GM23338 (cell line): ENCODE results near the gene EVC2. TPM values are rescaled to one million over a fixed set of nuclear protein-coding genes. Genes with fewer than 3 reads are reported as not detected.

Source experiments
- CREB1 ChIP-seq: fragments of 250-450 bp; sonication (Bioruptor Pico); IDR thresholded peaks from 2 replicates; pipeline ENCODE4 v1.5.0; 2020; ENCODE audit warnings: low read depth, mild to moderate bottlenecking, moderate library complexity
- CTCF ChIP-seq, 2 experiments: fragments of 200-600 bp in 1 of 2; sonication (generic) in 1 of 2; conservative IDR thresholded peaks; 2 replicates each; pipeline versions ENCODE4 v1.5.1 to v1.6.1; 2016 to 2017; ENCODE audit warnings: antibody characterized with exemption in 2 of 2, low read depth in 2 of 2, mild to moderate bottlenecking in 2 of 2, moderate library complexity in 1 of 2
- POLR2AphosphoS5 ChIP-seq: IDR thresholded peaks from 2 replicates; pipeline ENCODE4 v1.6.1; 2016; ENCODE audit warnings: antibody characterized with exemption, low read depth
- REST ChIP-seq: IDR thresholded peaks from one replicate; pipeline ENCODE4 v1.6.1; 2018; ENCODE audit warnings: antibody characterized with exemption; ENCODE audit not compliant: unreplicated experiment
- STAT1 ChIP-seq: IDR thresholded peaks from one replicate; pipeline ENCODE4 v1.6.1; 2016; ENCODE audit warnings: antibody characterized with exemption; ENCODE audit not compliant: unreplicated experiment
- ZNF331 ChIP-seq: fragments of 250-450 bp; sonication (Bioruptor Pico); IDR thresholded peaks from 2 replicates; pipeline ENCODE4 v1.5.0; 2020; ENCODE audit warnings: low read depth, mild to moderate bottlenecking, moderate library complexity
- ZNF462 ChIP-seq: fragments of 250-450 bp; sonication (Bioruptor Pico); IDR thresholded peaks from 2 replicates; pipeline ENCODE4 v1.5.0; 2020; ENCODE audit warnings: mild to moderate bottlenecking, moderate library complexity
- polyA plus RNA-seq: library from polyadenylated mRNA; unstranded; fragments of >200 nt; fragmentation: Nextera tagmentation; extraction: Ambion mirVana; gene quantifications from 2 replicates; pipeline ENCODE4 v1.2.1, GENCODE V29; 2016
- total RNA-seq: library from RNA; depleted of rRNA; stranded (reverse); fragments of >200 nt; shearing (Covaris generic); gene quantifications from 2 replicates; pipeline ENCODE4 v1.2.3, GENCODE V29; 2014

EVC2 gene
- total and polyA plus RNA-seq, 2 experiments from 2014 or later = 3.4 to 11.5 TPM

- TF ChIP-seq ZNF462 (CRISPR knock-in tag) (no peak), REST (no peak), STAT1 (no peak), ZNF331 (CRISPR knock-in tag) (no peak), CREB1 (CRISPR knock-in tag) (no peak), POLR2AphosphoS5 (no peak), CTCF (conservative IDR thresholded peaks at IDR 0.05; ENCODE audit: low read depth in 2 of 2) (no peak)
These were observed 154.6 kb downstream of the EVC2 start (continued) for GRCh38 chr4:5553801-5554200.
